Chondrocyte (in vitro differentiated cells): ENCODE data around the gene ICOS. TPM values are rescaled to one million over a fixed set of nuclear protein-coding genes. Genes with fewer than 3 reads are reported as not detected.
"Not testable (repeated sequence)": the region's sequence is repeated elsewhere in the genome, so short reads cannot be mapped to it uniquely, and the experiment has no call there.

Source experiments
- DNase-seq: peaks from one replicate; pipeline ENCODE4 v3.0.0; 2021; ENCODE audit warnings: mixed read lengths, low spot score
- H3K27ac Mint-ChIP-seq: one replicate; pipeline ENCODE4 v1.8.0; 2021; ENCODE audit warnings: mild to moderate bottlenecking, moderate library complexity, mixed read lengths; ENCODE audit not compliant: unreplicated experiment
- H3K27me3 Mint-ChIP-seq: 2 replicates; pipeline ENCODE4 v1.8.0; 2021; ENCODE audit warnings: low read depth, mixed read lengths
- H3K36me3 Mint-ChIP-seq: 2 replicates; pipeline ENCODE4 v1.8.0; 2021; ENCODE audit warnings: low read depth, mixed read lengths
- H3K4me1 Mint-ChIP-seq: 2 replicates; pipeline ENCODE4 v1.8.0; 2021; ENCODE audit warnings: low read depth, mild to moderate bottlenecking, mixed read lengths
- H3K4me3 Mint-ChIP-seq: one replicate; pipeline ENCODE4 v1.8.0; 2021; ENCODE audit warnings: mild to moderate bottlenecking, moderate library complexity, mixed read lengths; ENCODE audit not compliant: unreplicated experiment
- H3K9me3 Mint-ChIP-seq: 2 replicates; pipeline ENCODE4 v1.8.0; 2021; ENCODE audit warnings: low read depth, mixed read lengths
- total RNA-seq: library from RNA; stranded (reverse); gene quantifications from 3 replicates; pipeline ENCODE4 v1.2.1, GENCODE V29; 2021
- TF ChIP-seq, protein P1 (sequence below): fragments of 200-600 bp; sonication (generic); IDR thresholded peaks from 2 replicates; pipeline ENCODE4 v1.5.0; 2021; ENCODE audit warnings: antibody characterized with exemption, mild to moderate bottlenecking, moderate library complexity

Gene ICOS
- total RNA-seq, 1 donor from 2014 or later: not detected

- Mint-ChIP-seq H3K4me3 (no peak overlapping the region), H3K9me3 (no peaks in the 10 kb centered on the region), H3K27me3 (peaks cover 2% of the 10 kb centered on the region), H3K36me3 (no peaks in the 10 kb centered on the region), H3K4me1 (peaks cover 21% of the 10 kb centered on the region), H3K27ac (no peak overlapping the region)
- TF ChIP-seq, protein P1, sequence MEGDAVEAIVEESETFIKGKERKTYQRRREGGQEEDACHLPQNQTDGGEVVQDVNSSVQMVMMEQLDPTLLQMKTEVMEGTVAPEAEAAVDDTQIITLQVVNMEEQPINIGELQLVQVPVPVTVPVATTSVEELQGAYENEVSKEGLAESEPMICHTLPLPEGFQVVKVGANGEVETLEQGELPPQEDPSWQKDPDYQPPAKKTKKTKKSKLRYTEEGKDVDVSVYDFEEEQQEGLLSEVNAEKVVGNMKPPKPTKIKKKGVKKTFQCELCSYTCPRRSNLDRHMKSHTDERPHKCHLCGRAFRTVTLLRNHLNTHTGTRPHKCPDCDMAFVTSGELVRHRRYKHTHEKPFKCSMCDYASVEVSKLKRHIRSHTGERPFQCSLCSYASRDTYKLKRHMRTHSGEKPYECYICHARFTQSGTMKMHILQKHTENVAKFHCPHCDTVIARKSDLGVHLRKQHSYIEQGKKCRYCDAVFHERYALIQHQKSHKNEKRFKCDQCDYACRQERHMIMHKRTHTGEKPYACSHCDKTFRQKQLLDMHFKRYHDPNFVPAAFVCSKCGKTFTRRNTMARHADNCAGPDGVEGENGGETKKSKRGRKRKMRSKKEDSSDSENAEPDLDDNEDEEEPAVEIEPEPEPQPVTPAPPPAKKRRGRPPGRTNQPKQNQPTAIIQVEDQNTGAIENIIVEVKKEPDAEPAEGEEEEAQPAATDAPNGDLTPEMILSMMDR: no peak
- no peak for DNase-seq
Measured at GRCh38 chr2:203935568-203935967, 995 bp upstream of the ICOS start.

DNA sequence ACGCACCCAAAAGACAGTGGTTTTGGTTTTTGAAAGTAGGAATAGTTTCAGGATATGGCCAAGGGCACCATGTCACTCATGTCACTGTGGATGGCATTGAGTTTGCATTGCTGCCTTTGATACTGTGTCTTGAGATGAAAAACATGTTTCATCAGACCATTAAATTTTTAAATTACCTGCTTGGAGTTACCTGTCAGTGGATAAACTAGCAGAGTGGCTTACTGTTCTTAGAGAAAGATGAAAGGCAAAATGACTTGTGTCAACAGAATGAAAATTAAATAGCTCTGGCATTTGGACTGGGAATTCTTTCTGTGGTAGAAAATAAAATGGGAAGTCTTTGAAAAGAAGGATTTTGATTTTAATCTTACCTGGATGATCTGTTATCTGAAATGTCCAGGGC is 386 bp downstream of the ICOS start:
- H3K4me3 Mint-ChIP-seq: no peak overlapping the region
- H3K36me3 Mint-ChIP-seq: no peaks in the 10 kb centered on the region
- no peak overlapping the region for H3K27ac Mint-ChIP-seq
- TF ChIP-seq, protein P1: no peak
- peaks cover 21% of the 10 kb centered on the region for H3K4me1 Mint-ChIP-seq
- no peaks in the 10 kb centered on the region for H3K9me3 Mint-ChIP-seq
- DNase-seq: no peak
- peaks cover 2% of the 10 kb centered on the region for H3K27me3 Mint-ChIP-seq

DNA sequence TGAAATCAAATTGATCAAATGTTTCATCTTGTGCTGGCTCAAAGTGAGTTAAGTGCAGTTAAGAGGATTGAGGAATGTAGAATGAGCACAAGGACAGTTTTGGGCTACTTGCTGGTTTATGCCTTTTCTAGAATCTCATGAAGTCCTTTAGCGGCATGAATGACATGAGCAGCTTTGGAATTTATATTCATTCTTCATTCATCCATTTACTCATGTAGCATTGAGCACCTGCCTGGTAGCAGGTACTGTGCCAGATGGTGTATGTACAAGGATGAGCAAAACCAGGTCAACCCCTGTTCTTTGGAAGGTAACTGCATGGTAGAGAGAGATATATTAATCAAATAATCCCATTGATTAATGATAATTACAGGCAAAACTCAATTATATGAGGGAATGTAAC is 1.2 kb downstream of the ICOS start:
- peaks cover 21% of the 10 kb centered on the region for H3K4me1 Mint-ChIP-seq
- no peaks in the 10 kb centered on the region for H3K36me3 Mint-ChIP-seq
- no peaks in the 10 kb centered on the region for H3K9me3 Mint-ChIP-seq
- H3K4me3 Mint-ChIP-seq: no peak overlapping the region
- peaks cover 2% of the 10 kb centered on the region for H3K27me3 Mint-ChIP-seq
- DNase-seq: no peak
- no peak overlapping the region for H3K27ac Mint-ChIP-seq
- TF ChIP-seq, protein P1: no peak

DNA sequence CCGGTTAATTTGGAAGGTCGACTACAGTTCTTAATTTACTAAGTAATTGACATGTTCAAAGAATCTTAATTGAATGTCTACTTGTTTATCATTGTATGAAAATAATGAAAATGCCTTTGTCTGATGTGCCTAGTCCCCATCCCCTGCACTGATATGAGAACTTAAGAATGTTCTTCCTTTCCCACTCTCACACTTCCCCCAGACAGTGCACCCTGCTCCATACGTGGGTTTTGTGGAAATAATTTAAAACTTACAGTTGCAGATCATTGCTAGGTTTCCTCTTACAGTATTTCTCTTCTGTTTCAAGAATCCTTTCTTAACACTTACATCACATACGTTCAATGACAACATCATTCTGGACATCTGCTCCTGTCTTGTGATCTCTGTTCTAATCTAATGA is 3.5 kb downstream of the ICOS start:
- Mint-ChIP-seq H3K9me3 (peaks cover 3% of the 10 kb centered on the region), H3K4me3 (no peak overlapping the region), H3K27me3 (peaks cover 2% of the 10 kb centered on the region), H3K27ac (no peak overlapping the region), H3K4me1 (no peaks in the 10 kb centered on the region), H3K36me3 (peaks cover 3% of the 10 kb centered on the region)
- TF ChIP-seq, protein P1: no peak
- DNase-seq: no peak

GRCh38 chr2:203943493-203944382 is 7.2 kb downstream of the ICOS start:
- H3K27me3 Mint-ChIP-seq, H3K4me3 Mint-ChIP-seq, H3K9me3 Mint-ChIP-seq, H3K4me1 Mint-ChIP-seq, DNase-seq, H3K27ac Mint-ChIP-seq, H3K36me3 Mint-ChIP-seq: not testable (repeated sequence)

DNA sequence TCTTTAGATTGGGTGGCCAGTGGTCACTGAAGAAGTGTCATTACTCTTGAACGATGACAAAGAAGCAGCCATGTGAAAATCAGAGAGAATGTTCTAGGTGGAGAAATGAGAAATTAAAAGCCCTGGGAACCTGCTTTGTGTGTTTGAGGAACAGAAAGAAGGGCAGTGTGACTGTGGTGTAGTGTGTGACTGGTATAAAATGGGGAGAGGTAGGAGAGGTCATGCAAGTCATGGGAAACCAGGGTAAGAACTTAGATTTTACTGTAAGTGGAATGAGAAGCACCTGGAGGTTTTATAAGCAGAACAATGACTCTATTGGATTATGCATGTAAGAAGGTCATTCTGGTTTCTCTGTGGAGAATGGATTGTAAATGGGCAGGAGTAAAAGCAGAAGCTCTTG is 12.2 kb downstream of the ICOS start:
- Mint-ChIP-seq H3K4me3 (no peak overlapping the region), H3K36me3 (peaks cover 3% of the 10 kb centered on the region), H3K9me3 (peaks cover 8% of the 10 kb centered on the region), H3K27me3 (no peaks in the 10 kb centered on the region), H3K4me1 (peaks cover 6% of the 10 kb centered on the region), H3K27ac (no peak overlapping the region)
- DNase-seq: no peak
- TF ChIP-seq, protein P1: no peak
